Aorta (tissue), 5 donors: ENCODE measurements around the gene PAK6. TPM values are rescaled to one million over a fixed set of nuclear protein-coding genes. Genes with fewer than 3 reads are reported as not detected.

Experiments
- ATAC-seq: fragments of 200-7000 bp; cut with Tn5 transposase; one replicate; pipeline ENCODE4 v1.9.1; 2022; ENCODE audit warnings: moderate library complexity; ENCODE audit not compliant: low FRiP score
- DNase-seq, 2 donors: peaks; one replicate each; pipeline ENCODE4 v3.0.0-alpha.2; 2020
- H3K27ac ChIP-seq, 2 donors: one replicate each; pipeline ENCODE4 v1.5.1; 2013; ENCODE audit warnings: low read length in 2 of 2, mild to moderate bottlenecking in 2 of 2, moderate library complexity in 2 of 2, control low read depth in 1 of 2, inconsistent platforms in 1 of 2, low read depth in 1 of 2
- H3K27me3 ChIP-seq, 2 donors: one replicate each; pipeline ENCODE4 v1.6.1; 2013; ENCODE audit warnings: control low read depth in 1 of 2, low read length in 1 of 2, mild to moderate bottlenecking in 1 of 2, moderate library complexity in 1 of 2; ENCODE audit not compliant: insufficient read depth in 2 of 2, control insufficient read depth in 1 of 2
- H3K36me3 ChIP-seq, 2 donors: one replicate each; pipeline ENCODE4 v1.6.1; 2013; ENCODE audit warnings: control low read depth in 1 of 2, low read length in 1 of 2, mild to moderate bottlenecking in 1 of 2; ENCODE audit not compliant: insufficient read depth in 2 of 2, control insufficient read depth in 1 of 2
- H3K4me1 ChIP-seq, 2 donors: one replicate each; pipeline ENCODE4 v1.6.1; 2013; ENCODE audit warnings: low read length in 2 of 2, control low read depth in 1 of 2, mild to moderate bottlenecking in 1 of 2, moderate library complexity in 1 of 2; ENCODE audit not compliant: insufficient read depth in 2 of 2, control insufficient read depth in 1 of 2
- H3K4me3 ChIP-seq, 2 donors: one replicate each; pipeline ENCODE4 v1.5.1; 2013; ENCODE audit warnings: low read length in 2 of 2, control low read depth in 1 of 2, mild to moderate bottlenecking in 1 of 2
- H3K9me3 ChIP-seq: one replicate; pipeline ENCODE4 v1.6.1; 2013; ENCODE audit warnings: mild to moderate bottlenecking, low read length; ENCODE audit not compliant: control insufficient read depth
- WGBS, 2 donors: extraction: QIAGEN DNeasy Blood & Tissue Kit; methylation state at CpG; one replicate each; pipeline ENCODE4 v1.1.7; 2013; 5-methylcytosine and 5-hydroxymethylcytosine counted together
- intact Hi-C, 2 donors: fragments of 100-400 bp; cut with DNase I; formaldehyde crosslinking; loops; one replicate each; pipeline versions ENCODE4 v1.14.2 to v1.15.0; 2022
- polyA plus RNA-seq, 2 donors: library from polyadenylated mRNA; stranded (reverse); fragments of 200-250 nt; gene quantifications; one replicate each; pipeline ENCODE4 v1.2.3, GENCODE V29; 2013
- total RNA-seq, 2 donors: library from RNA; stranded (reverse); fragmentation: NEBNext Ultra II Directional; extraction: Animal tissue kit (Norgen Biotek cat#: 25700); gene quantifications; one replicate each; pipeline ENCODE4 v1.2.1, GENCODE V29; 2021
- donor health status: healthy with polysubstance abuse.
- donor health status: Bipolar disorder and iron deficiency.
- donor health status: DM: no; HTN: no; CAD: no.
- donor health status: DM: no; HTN: no; CAD: no.
- donor health status: DM: yes; HTN: yes; CAD: no.

The PAK6 gene
- total and polyA plus RNA-seq, 4 donors = 0.81 to 0.91 TPM; not detected in 2

DNA sequence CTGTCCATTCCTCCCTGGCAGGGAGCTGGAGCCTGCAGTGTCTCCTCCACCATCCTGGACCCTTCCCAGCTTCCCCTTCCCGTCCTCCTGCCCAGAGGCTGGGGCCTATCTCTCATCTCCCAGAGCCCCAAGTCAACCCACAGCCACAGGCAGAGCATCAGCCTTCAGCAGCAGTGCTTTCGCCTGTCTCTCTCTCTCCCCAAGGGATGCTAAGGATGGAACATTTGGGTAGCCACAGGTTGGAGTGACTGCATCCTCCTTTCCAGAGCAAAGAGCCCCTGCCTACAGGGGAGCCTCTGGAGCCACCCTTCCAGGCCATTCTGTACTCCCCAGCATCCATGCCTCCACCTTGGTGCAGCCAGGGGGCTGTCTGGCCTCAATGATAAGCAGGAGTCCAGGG, 64.7 kb downstream of the PAK6 start:
- intact Hi-C loops = no loop called here

DNA sequence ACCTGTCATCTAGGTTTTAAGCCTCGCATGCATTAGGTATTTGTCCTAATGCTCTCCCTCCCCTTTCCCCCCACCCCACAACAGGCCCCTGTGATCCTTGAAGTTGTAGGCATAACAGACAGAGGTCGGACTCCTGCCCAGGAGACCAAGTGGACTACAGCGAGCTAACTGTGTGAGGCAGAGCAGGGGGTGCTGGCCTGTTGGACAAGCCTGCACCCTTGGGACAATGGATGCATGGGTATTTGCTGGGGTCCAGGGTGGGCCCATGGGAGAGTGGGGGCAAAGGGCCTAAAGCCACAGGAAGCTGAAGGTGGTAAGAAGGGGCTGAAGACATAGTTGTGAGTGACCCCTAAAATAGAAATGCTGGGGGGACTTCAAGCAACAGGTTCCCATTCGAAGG, 66.4 kb downstream of the PAK6 start:
- intact Hi-C loops = no loop called here
- H3K27ac ChIP-seq = no peak overlapping the region
- no peaks in the 10 kb centered on the region for H3K36me3 ChIP-seq
- peak; percentile 17 to 24 for DNase-seq
- no peaks in the 10 kb centered on the region for H3K4me1 ChIP-seq
- H3K4me3 ChIP-seq = no peak overlapping the region
- H3K27me3 ChIP-seq = no peaks in the 10 kb centered on the region
- H3K9me3 ChIP-seq = no peaks in the 10 kb centered on the region
- no peak for ATAC-seq
- 94 to 97% methylated on average over 4 of the region's 4 CpGs for WGBS, 2 donors

More for the DNA sequence above, 64.7 kb downstream of the PAK6 start:
- Histone ChIP-seq H3K4me3 (no peak overlapping the region), H3K27me3 (no peaks in the 10 kb centered on the region), H3K27ac (no peak overlapping the region), H3K4me1 (no peaks in the 10 kb centered on the region), H3K9me3 (no peaks in the 10 kb centered on the region), H3K36me3 (no peaks in the 10 kb centered on the region)
- ATAC-seq (no peak), DNase-seq (peak in 1 of 2 donors; percentile 49)
- WGBS, 2 donors = 96 to 100% methylated on average over 2 of the region's 2 CpGs

DNA sequence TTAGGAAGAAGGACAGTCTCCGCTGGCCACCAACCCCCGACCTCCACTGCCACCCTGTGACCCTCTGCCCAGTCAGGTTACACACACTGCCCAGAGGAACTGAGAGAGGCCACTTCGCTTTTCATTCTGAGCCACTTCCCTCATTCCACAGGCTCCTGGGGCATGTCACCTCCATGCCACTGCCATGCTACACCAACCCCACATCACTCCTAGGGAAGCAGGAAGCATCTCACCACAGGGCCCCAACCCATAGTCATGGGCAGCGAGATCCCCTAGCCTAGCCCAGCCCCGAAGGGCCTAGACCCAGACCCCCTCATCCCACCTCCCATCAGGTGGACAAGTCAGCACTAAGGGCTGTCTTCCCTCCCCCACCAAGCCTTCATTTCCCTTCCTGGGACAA, 67.5 kb downstream of the PAK6 start:
- H3K4me1 ChIP-seq = no peaks in the 10 kb centered on the region
- H3K36me3 ChIP-seq = no peaks in the 10 kb centered on the region
- WGBS, 2 donors = 89 to 94% methylated on average over 5 of the region's 5 CpGs
- H3K27ac ChIP-seq = no peak overlapping the region
- ATAC-seq (no peak), DNase-seq (peak; percentile 48 to 63)
- no peak overlapping the region for H3K4me3 ChIP-seq
- intact Hi-C loops = no loop called here
- H3K9me3 ChIP-seq = no peaks in the 10 kb centered on the region
- no peaks in the 10 kb centered on the region for H3K27me3 ChIP-seq

DNA sequence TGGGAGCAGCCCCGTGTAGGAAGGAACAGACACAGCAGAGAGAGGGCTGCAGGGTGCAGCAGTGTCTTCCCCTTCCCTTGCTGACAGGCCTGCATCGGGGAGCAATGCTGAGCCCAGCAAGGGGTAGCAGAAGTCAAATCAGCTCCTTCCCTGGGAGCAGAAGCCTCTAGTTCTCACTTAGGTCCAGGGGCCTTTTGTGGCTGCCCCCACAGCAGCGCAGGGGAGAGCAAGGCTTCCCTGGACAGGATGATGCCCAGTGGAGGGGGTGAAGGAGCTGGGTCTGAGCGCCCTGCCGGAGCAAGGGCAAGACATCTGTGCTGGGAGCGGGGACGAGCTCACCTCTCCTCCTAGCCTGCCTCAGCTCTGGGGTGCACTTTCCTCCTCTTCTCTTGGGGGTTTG, 68.0 kb downstream of the PAK6 start:
- DNase-seq (peak; percentile 50 to 59), ATAC-seq (no peak)
- Histone ChIP-seq H3K4me3 (no peak overlapping the region), H3K4me1 (no peaks in the 10 kb centered on the region), H3K36me3 (no peaks in the 10 kb centered on the region), H3K27me3 (no peaks in the 10 kb centered on the region), H3K27ac (no peak overlapping the region), H3K9me3 (no peaks in the 10 kb centered on the region)
- 85 to 93% methylated on average over 7 of the region's 7 CpGs for WGBS, 2 donors
- intact Hi-C loops = no loop called here

- Histone ChIP-seq H3K36me3 (no peaks in the 10 kb centered on the region), H3K4me3 (no peak within 1 kb of the TSS), H3K27me3 (no peaks in the 10 kb centered on the region), H3K4me1 (no peaks in the 10 kb centered on the region), H3K27ac (no peak within 1 kb of the TSS), H3K9me3 (no peaks in the 10 kb centered on the region)
- peak; percentile 72 to 86 for DNase-seq
- 86 to 87% methylated on average over 14 to 15 of the region's 15 CpGs for WGBS, 2 donors
- intact Hi-C loops = no loop called here
- peak; percentile 72 for ATAC-seq
These were observed 68.8 kb downstream of the PAK6 start, which contains the start of gene PLCB2 for GRCh38 chr15:40307421-40308211. Gene PLCB2 (minus strand): TSS chr15:40307935. CDS start chr15:40307672, 263 bp downstream.

GRCh38 chr15:40309344-40309862, 70.5 kb downstream of the PAK6 start:
- Histone ChIP-seq H3K27me3 (no peaks in the 10 kb centered on the region), H3K27ac (no peak overlapping the region), H3K36me3 (no peaks in the 10 kb centered on the region), H3K4me3 (no peak overlapping the region), H3K9me3 (no peaks in the 10 kb centered on the region), H3K4me1 (no peaks in the 10 kb centered on the region)
- no peak for ATAC-seq
- intact Hi-C loops = no loop called here
- WGBS, 2 donors = 93 to 96% methylated on average over 8 of the region's 8 CpGs
- peak; percentile 27 to 36 for DNase-seq

DNA sequence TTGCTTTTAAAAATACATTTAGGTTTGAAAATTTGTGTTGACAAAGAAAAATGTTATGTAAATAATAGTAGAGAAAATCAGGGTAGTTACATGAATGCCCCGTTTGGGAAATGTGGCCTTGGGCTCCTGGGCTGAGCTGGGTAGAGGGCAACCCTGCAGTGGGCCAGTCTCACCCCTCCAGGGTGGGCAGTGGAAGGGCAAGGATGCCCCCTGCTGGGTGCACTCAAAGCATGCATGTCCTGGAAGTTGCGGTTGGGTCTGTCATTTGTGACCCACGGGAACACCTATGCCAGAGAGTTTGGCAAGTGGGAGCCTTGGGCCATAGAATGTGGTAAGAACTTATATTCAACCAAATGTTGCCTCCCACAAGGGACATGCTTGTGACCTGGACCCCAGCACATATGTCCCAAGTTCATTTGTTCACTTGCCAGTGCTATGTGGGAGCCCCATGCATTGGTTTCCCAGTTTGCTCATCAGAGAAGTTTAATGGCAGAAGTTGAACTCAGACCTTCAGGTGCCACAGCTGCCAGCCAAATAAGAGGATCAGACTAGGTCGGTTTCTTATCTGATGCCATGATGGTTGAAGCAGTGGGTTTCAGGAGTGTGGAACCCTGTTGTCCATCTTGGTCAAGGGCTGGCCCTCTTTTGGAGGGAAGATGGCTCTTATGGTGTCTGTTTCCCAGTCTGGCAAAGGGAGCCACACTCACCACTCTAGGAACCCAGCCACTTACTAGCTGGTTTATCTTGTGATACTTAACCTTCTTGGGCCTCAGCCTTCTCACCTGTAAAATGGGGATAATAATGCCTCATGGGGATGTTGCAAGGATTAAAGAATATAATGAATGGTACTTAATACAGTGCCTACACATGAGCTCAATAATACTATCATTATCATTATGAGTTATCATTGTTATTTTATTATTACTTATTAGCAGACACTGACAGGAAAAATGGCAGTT, 71.4 kb downstream of the PAK6 start:
- intact Hi-C loops = loop anchor here in 1 of 2 donors (10.0 kb wide), 1 partner anchor 55 kb away; no protein-coding TSS in a partner anchor
- peak; percentile 57 for ATAC-seq

GRCh38 chr15:40310993-40311392, 72.1 kb downstream of the PAK6 start:
- ATAC-seq = no peak
- Histone ChIP-seq H3K27me3 (no peaks in the 10 kb centered on the region), H3K4me3 (no peak overlapping the region), H3K4me1 (no peaks in the 10 kb centered on the region), H3K36me3 (no peaks in the 10 kb centered on the region), H3K9me3 (no peaks in the 10 kb centered on the region), H3K27ac (no peak overlapping the region)
- DNase-seq = peak; percentile 24 to 49
- intact Hi-C loops = loop anchor here in 1 of 2 donors (10.0 kb wide), 1 partner anchor 56 kb away; no protein-coding TSS in a partner anchor
- 80% methylated on average over 3 of the region's 3 CpGs for WGBS, 2 donors

More for the DNA sequence above, 71.4 kb downstream of the PAK6 start:
- no peaks in the 10 kb centered on the region for H3K4me1 ChIP-seq
- WGBS, 2 donors = 45 to 47% methylated on average over 4 of the region's 4 CpGs
- no peak overlapping the region for H3K27ac ChIP-seq
- no peak overlapping the region for H3K4me3 ChIP-seq
- no peaks in the 10 kb centered on the region for H3K36me3 ChIP-seq
- no peaks in the 10 kb centered on the region for H3K9me3 ChIP-seq
- H3K27me3 ChIP-seq = no peaks in the 10 kb centered on the region
- peak; percentile 68 to 78 for DNase-seq
